HepG2 (cell line): ENCODE measurements around the gene CACNA2D3.

Source experiments
- ATF7-NPFF ChIP-seq: sonication (generic); formaldehyde crosslinking; IDR thresholded peaks from 2 replicates; pipeline ENCODE4 v1.8.1; 2023; ENCODE audit warnings: mild to moderate bottlenecking, low read depth, missing genetic modification reagents, moderate library complexity
- CC2D1A ChIP-seq: sonication (generic); formaldehyde crosslinking; IDR thresholded peaks from 2 replicates; pipeline ENCODE4 v1.8.1; 2023; ENCODE audit warnings: mild to moderate bottlenecking, missing genetic modification reagents
- ETV5 ChIP-seq: IDR thresholded peaks from 2 replicates; pipeline ENCODE4 v1.6.1; 2018; ENCODE audit warnings: missing biosample characterization, missing genetic modification reagents, inconsistent platforms, borderline replicate concordance
- FOXM1 ChIP-seq: sonication (generic); formaldehyde crosslinking; IDR thresholded peaks from 2 replicates; pipeline ENCODE4 v1.5.0; 2020; ENCODE audit warnings: missing genetic modification reagents
- YY1 ChIP-seq: IDR thresholded peaks from 2 replicates; pipeline ENCODE4 v1.6.1; 2011; ENCODE audit warnings: low read length, low read depth, moderate library complexity, mild to moderate bottlenecking; ENCODE audit not compliant: insufficient read depth, insufficient replicate concordance
- ZNF20 ChIP-seq: sonication (generic); formaldehyde crosslinking; IDR thresholded peaks from 2 replicates; pipeline ENCODE4 v1.4.0; 2020; ENCODE audit warnings: mild to moderate bottlenecking, moderate library complexity, missing genetic modification reagents
- ZNF282 ChIP-seq: fragments of 450-650 bp; IDR thresholded peaks from 2 replicates; pipeline ENCODE4 v1.6.1; 2018; ENCODE audit not compliant: partially characterized antibody
- ZNF670 ChIP-seq: sonication (generic); formaldehyde crosslinking; IDR thresholded peaks from 2 replicates; pipeline ENCODE4 v1.8.0; 2022; ENCODE audit warnings: mild to moderate bottlenecking, missing genetic modification reagents, borderline replicate concordance

GRCh38 chr3:54906763-54907162 lies 784.4 kb downstream of the CACNA2D3 start:
- no peak for TF ChIP-seq ATF7-NPFF
- no peak for TF ChIP-seq YY1
- no peak for TF ChIP-seq ZNF20
- TF ChIP-seq ZNF670: no peak
- TF ChIP-seq CC2D1A (CRISPR knock-in tag): no peak
- TF ChIP-seq ZNF282: no peak
- no peak for TF ChIP-seq ETV5 (CRISPR knock-in tag)
- TF ChIP-seq FOXM1 (CRISPR knock-in tag): no peak
